NCI-H2107 treated with DMSO at 0.1 percent for 48 hours (cell line): Measurements from ENCODE around the gene CMC2.

Experiments used
- DNase-seq: peaks from one replicate; lab custom pipeline; 2025; ENCODE audit not compliant: unreplicated experiment; lab: John Stamatoyannopoulos, UW

CMC2 gene

DNA sequence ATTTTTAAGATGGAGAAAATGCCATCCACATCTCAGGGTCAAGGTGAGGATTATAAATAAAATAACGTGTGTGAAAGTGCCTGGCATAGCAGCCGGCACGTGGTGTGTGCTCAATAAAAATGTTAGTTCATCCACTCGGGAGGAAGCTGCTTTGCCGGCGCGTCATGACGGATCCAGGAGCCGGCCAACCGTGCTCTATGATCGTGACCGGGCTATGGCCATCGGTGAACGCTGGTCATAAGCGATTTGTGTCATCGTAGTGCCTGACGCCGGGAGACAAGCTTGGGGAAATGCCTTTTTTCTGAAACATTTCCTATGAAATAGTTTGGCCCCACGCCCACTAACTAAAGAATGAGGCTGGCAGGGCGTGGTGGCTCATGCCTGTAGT lies 74.0 kb downstream of the CMC2 start:
- DNase-seq, result no peak

DNA sequence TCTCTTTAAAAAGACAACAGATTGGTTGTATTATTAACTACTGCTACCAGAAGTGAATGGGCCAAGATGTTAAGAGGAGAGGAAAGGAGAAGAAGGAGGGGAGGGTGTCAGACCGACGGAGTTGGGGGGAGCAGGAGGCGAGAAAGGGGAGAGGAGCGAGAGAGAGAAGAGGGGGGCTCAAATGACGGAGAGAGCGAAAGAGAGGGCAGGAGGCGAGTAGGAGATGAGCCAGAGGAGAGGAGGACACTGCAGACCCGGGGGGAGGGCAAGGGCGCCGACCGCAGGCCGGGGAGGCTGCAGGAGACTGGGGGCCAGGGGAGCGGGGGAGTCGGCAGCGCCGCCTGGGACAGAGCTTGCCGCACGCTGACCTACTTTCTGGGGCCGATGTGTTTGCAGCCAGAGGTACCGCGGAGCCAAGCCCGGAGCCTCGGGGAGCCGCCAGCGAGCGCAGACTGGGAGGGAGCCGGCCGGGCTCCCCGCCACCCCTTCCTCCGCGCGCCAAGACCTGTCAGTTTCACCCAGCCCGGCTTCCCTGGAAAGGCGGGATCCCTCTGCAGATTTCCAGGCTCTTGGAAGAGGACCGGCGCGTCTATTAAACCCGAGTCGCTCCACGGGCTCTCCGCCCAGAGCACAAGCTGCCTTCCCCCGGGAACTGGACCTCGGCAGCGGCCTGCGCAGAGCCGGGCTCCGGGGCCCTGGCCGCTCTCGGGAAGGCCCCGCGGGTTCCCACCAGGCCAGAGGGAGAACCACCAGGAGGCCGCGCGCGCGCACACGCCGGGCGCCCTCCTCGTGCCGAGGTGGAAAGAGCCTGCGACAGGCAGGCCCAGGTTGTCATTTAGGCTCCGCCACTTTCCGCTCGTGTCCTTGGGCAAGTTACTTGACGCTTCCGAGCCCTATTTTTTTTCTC lies 74.6 kb downstream of the CMC2 start:
- peak; percentile 41 for DNase-seq

DNA sequence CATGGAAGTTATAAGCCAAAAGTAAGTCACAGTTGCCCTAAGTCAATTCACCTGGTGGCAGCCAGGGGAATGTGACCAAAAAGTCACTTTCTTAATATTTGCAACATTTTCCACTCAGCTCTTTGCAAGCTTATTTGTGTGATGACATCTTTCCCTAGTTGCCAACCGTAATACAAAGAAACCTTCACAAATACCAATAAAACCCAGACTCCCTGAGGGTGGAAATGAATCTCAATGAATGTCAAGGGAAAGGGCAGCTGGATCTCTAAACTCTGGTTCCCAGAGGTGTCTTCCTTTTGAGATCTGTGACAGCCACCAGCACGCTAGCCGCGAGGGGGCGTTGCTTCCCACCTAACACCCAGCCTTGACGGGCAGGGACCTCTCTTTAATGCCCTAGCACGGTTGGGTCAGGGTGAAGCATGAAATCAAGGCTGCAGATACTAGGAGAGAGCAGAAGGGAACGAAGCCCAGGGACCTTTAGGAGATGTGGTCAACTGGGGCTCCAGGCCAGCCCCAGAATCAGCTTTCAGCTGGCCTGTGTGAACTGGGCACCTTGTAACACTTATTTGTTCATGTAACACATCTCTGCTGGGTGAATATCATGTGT lies 82.2 kb downstream of the CMC2 start:
- peak; percentile 65 for DNase-seq

DNA sequence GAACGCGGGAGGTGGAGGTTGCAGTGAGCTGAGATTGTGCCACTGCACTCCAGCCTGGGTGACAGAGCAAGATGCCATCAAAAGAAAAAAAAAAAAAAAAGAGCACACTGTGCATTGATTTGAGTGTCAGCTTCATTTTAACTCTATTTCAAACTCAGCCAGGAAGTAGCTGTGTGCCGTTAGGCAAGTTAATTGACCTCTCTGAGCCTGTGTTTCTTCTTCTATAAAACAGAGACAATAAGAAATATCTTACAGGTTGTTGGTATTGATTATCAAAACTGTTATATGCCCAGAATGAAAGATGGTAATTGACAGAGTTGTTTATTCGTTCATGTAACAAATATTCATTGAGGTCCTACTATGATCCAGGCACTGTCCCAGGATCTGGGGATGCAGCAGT lies 83.3 kb downstream of the CMC2 start:
- DNase-seq, result no peak
